NCI-H1694 (cell line): ENCODE data around the gene CLSTN2.

Source experiments
- DNase-seq: peaks from one replicate; lab custom pipeline; 2025; lab: John Stamatoyannopoulos, UW

Gene CLSTN2

GRCh38 chr3:140093742-140094141, 158.8 kb downstream of the CLSTN2 start:
- DNase-seq: peak; percentile 97

GRCh38 chr3:140094487-140094886, 159.5 kb downstream of the CLSTN2 start:
- no peak for DNase-seq

DNA sequence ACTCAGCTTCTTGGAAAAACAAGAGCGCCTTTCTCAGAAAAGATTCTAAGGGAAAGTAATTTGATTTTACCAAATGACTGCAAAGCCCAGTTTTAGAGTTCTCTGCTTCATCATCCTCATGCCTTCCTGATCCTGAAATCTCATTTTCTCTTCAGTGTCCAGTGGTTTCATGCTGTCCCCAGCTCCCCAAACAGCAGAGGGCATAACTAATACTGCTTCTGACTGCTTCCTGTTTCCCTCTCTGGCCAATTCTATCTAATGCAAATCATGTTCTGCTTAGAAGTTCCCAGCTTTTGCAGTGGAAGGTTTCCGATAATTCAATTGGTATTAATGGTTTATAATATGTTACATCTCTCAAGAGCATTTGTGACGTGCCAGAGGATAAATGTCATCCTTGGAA, 161.1 kb downstream of the CLSTN2 start:
- no peak for DNase-seq

GRCh38 chr3:140097874-140098635, 163.1 kb downstream of the CLSTN2 start:
- peak; percentile 10 for DNase-seq

GRCh38 chr3:140100479-140100878, 165.5 kb downstream of the CLSTN2 start:
- DNase-seq: no peak

DNA sequence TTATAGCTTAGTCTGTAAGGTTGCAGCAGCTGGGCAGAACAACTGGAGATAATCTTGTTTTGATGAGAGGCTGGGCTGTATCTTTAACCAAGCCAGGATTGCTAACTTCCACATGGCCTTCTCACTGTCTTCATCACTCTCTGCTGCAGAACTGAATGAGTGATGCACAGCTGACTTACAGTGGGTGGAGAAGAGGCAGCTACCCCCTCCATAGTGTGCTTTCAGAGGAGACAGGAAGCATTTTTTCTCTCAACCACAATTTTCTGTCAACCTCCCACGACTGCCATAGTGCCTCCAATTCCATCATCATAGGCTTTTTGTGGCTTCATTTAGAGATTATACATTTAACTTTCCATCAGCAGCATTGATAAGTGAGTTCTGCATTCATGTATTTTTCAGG, 168.2 kb downstream of the CLSTN2 start:
- DNase-seq: no peak

- DNase-seq: no peak
These were observed 169.1 kb downstream of the CLSTN2 start for GRCh38 chr3:140103986-140104645.

GRCh38 chr3:140113996-140114788, 179.2 kb downstream of the CLSTN2 start:
- DNase-seq: no peak

- DNase-seq: no peak
These were observed 179.8 kb downstream of the CLSTN2 start for GRCh38 chr3:140114789-140115080.

DNA sequence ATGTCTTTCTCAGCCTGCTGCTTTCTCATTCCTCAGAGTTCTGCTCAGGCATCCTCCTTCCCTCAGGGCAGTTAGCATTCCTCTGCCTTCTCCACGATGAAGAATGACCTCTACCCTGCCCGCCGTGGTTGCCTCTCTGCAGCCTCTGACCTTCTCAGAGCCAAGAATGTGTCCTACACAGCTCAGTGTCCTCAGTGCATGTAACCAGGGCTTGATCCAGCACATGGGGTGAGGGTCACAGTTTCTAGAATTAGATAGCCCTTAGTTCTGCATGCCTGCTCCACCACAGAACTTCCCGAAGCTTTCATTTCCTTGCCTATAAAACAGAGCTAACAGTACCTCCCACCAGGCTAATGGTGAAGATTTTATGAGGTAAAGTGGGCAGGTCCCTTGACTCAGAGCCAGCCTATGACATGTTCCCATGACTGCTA, 182.1 kb downstream of the CLSTN2 start:
- DNase-seq: no peak

DNA sequence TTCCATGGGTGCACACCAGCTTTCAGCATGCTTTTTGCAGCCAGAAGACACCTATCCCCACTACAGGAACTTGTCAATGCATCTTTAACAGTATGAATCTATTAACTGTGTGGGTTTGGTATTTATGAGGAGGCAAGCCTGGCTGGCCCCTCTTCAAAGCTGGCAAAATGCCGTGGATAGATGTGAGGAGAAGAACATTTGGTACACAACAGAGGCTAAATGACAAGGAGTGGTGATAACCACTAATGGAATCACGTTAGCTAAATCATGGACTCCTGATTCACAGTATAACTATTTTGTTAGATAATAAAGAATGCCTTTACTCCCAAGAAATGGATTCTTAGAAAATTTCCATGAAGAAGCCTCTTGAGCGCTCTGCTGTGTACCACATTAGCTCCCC, 187.2 kb downstream of the CLSTN2 start:
- DNase-seq: no peak

- peak; percentile 80 for DNase-seq
These were observed 193.2 kb downstream of the CLSTN2 start for GRCh38 chr3:140128217-140128616.

DNA sequence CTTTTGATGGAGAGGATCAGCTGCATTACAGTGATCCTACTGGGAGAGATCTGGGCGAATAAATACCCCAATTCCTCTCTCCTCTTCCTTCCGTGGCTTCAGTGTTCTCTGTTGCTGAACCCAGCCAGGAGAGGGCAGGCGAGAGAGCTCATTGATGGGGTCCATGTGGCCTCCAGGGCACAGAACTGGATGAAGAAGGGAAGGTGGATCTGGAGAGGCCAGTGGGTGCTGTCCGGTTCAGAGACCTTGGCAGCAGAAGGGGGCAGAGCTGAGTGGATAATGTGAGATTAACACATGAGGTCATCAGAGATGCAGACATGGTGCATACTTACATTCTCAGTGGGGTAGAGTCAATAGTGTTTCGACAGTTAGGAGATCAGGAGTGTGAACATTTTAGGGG, 193.6 kb downstream of the CLSTN2 start:
- peak; percentile 80 for DNase-seq

DNA sequence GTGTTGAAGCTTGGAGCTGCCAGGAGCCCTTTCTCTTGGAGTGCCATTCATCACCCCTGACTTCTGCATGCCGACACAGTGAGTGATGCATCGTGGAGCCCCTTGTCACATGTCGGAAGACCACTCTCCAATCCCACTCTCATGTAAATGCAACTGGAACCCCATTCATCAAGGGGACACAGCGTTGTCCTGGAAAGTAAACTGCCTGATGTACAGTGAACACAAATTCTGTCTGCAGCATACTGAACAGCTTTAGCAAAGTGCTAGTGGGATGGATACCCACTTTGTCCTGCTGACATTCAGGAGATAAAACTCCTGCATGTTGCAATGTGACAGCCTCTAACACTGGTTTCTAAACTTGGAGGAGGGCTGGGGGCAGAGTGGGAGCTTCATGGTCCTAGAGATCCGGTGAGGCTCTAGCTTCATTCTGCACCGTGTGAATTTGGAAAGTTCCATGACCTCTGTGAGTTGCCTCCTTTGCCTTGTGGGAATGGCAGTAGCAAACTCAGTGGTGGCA, 194.8 kb downstream of the CLSTN2 start:
- DNase-seq: no peak

DNA sequence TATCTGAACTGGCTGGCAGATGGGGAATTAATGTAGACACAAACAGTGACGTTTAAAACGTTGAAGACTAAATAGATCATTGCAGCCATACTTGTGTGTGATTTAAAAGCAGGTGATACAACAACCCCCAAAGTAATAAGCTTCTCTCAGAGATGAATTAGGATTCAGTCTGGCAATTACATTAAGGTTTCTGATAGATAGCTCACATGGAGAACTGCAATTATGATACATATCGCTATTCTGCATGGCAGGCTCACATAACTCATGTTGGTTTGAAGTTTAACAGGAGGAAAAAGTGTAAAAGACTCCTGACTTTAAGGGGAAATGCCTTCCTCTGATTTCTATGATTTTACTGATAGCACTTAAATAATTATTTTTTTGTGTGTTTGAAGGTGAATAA, 196.9 kb downstream of the CLSTN2 start:
- DNase-seq: no peak

DNA sequence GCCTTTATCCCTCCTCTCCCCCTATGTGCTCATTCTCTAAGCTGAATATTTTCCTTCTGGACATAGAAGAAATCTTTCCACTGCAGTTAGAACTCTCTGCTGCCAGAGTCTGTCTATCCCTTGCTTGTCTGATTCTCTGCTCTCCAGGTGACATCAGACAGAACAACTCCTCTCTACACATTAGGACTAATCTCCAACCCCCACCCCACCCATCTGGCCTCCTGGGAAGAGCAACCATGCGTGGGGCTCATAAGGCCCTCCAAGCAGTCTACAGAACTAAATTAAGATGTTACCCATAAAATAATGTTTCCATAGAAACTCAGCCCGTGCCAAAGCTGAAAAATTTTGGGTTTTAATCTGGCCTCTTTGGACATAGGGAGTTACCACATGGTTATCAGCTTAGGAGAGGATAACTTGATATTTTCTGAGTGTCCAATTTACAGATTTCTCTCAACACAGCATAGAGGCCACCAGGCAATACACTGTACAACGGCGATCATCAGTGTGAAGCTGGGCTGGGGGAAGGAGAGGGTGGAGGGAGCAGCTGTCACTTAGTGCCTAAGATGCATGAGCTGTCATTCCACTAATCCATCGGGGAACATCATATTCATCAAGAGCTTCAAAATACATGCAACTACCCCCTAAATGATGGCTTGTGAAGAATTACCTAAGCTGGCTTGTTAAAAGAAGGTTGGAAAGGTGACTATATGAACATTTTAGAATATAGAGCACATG, 199.4 kb downstream of the CLSTN2 start:
- peak; percentile 68 for DNase-seq

DNA sequence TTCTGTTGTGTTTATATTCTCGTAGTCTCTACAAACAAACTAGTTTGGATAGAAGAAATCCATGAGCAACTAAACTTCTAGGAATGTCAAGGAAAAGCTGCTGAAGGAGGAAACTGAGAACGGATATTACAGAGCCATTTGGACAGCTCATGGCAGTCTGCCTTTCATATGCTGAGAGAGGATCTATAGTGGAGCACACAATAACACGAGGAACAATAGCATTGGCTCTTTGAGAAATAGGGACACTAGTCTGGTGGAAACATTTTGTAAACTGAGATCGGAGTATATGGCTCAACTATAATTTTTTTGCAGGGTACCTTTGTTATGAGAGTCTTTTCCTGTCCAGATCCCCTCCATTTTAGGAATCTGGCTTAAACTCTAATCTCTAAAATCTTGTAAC, 200.5 kb downstream of the CLSTN2 start:
- DNase-seq: no peak

GRCh38 chr3:140143367-140144069, 208.5 kb downstream of the CLSTN2 start:
- no peak for DNase-seq

- peak; percentile 14 for DNase-seq
These were observed 210.5 kb downstream of the CLSTN2 start for GRCh38 chr3:140145528-140145927.

- peak; percentile 77 for DNase-seq
These were observed 211.7 kb downstream of the CLSTN2 start for GRCh38 chr3:140146668-140147067.

GRCh38 chr3:140147965-140148490, 213.0 kb downstream of the CLSTN2 start:
- DNase-seq: no peak
